ENCODE measurements around the gene ZNF546. TPM values are rescaled to one million over a fixed set of nuclear protein-coding genes. Genes with fewer than 3 reads are reported as not detected.
A peak's percentile ranks its signal among the peaks of the same experiment; 100 is the strongest.

Gene ZNF546
- total RNA-seq, 4 donors from 2014 or later: 8.4 to 13.3 (median 10.2) TPM

DNA sequence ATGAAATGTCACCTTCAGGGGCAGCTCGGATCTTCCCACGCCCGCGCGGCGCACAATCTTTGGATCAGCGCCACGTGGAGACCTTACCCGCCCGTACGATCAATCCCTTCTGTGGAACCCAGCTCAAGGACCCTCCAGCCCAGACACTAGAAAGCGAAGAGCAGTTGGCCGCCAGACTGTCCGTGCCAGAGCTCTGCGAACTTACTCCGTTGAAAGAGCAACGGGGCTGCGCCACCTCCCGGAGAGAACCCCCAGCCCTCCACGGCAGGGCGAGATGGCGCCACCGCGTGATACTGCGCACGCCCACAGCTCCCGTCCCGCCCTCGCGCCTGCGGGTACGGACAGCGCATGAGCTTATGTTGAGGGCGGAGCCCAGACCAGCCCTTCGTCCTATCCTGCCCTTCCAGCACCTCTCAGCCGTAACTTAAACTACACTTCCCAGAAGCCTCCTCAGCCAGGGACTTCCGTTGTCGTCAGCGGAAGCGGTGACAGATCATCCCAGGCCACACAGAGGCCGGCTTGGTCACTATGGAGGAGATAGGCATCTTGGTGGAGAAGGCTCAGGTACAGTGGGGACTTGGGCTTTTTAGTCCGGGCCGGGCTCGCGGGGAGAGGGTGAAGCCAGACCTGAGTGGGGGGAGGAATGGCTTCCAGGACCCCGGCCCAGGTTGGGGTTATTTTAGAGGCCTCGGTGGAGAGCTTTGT is 26.0 kb upstream of the ZNF546 start, which contains the start of gene PSMC4:
Gene PSMC4, plus strand, starts transcription at position 491 of the 705 bp plus-strand sequence. Its CDS starts 38 bp downstream, at position 529.
- peak within 1 kb of the TSS; percentile 83 to 92 (median 84) for H3K27ac ChIP-seq
- H3K9me3 ChIP-seq: no peaks in the 10 kb centered on the region
- H3K4me1 ChIP-seq: peaks cover 23 to 42% of the 10 kb centered on the region in 2 donors
- intact Hi-C loops (cut with DNase I): loop anchor here (5.0 to 10.0 kb wide), 3 partner anchors 79 to 179 kb away; partner anchors contain the start of gene FBL
- WGBS, 2 donors: 0% methylated on average over 23 to 25 of the region's 47 CpGs
- peak within 1 kb of the TSS; percentile 38 to 64 (median 41) for H3K4me3 ChIP-seq (replicated peaks in 1 of 3)
- H3K27me3 ChIP-seq: no peaks in the 10 kb centered on the region
- H3K36me3 ChIP-seq: peaks cover 35 to 36% of the 10 kb centered on the region in 2 donors
- DNase-seq: peak; percentile 99
- TF ChIP-seq, protein P1, sequence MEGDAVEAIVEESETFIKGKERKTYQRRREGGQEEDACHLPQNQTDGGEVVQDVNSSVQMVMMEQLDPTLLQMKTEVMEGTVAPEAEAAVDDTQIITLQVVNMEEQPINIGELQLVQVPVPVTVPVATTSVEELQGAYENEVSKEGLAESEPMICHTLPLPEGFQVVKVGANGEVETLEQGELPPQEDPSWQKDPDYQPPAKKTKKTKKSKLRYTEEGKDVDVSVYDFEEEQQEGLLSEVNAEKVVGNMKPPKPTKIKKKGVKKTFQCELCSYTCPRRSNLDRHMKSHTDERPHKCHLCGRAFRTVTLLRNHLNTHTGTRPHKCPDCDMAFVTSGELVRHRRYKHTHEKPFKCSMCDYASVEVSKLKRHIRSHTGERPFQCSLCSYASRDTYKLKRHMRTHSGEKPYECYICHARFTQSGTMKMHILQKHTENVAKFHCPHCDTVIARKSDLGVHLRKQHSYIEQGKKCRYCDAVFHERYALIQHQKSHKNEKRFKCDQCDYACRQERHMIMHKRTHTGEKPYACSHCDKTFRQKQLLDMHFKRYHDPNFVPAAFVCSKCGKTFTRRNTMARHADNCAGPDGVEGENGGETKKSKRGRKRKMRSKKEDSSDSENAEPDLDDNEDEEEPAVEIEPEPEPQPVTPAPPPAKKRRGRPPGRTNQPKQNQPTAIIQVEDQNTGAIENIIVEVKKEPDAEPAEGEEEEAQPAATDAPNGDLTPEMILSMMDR (IDR thresholded peaks at IDR 0.05): peak; percentile 33 to 95 (median 73)
- TF ChIP-seq POLR2A (IDR thresholded peaks at IDR 0.05): peak in 1 of 2 donors; percentile 87

GRCh38 chr19:39971380-39972035 is 25.4 kb upstream of the ZNF546 start:
- peaks cover 23 to 41% of the 10 kb centered on the region in 2 donors for H3K4me1 ChIP-seq
- H3K36me3 ChIP-seq: peaks cover 36 to 37% of the 10 kb centered on the region in 2 donors
- intact Hi-C loops (cut with DNase I): loop anchor here (5.0 to 10.0 kb wide), 3 partner anchors 79 to 179 kb away; partner anchors contain the start of gene FBL
- peak overlapping the region; percentile 38 to 64 (median 41) for H3K4me3 ChIP-seq (replicated peaks in 1 of 3)
- WGBS, 2 donors: 2% methylated on average over 21 of the region's 21 CpGs
- no peaks in the 10 kb centered on the region for H3K9me3 ChIP-seq
- H3K27me3 ChIP-seq: no peaks in the 10 kb centered on the region
- TF ChIP-seq POLR2A (IDR thresholded peaks at IDR 0.05): no peak
- TF ChIP-seq, protein P1 (IDR thresholded peaks at IDR 0.05): no peak
- DNase-seq: no peak
- peak overlapping the region in 2 of 3 donors; percentile 62 to 73 for H3K27ac ChIP-seq

DNA sequence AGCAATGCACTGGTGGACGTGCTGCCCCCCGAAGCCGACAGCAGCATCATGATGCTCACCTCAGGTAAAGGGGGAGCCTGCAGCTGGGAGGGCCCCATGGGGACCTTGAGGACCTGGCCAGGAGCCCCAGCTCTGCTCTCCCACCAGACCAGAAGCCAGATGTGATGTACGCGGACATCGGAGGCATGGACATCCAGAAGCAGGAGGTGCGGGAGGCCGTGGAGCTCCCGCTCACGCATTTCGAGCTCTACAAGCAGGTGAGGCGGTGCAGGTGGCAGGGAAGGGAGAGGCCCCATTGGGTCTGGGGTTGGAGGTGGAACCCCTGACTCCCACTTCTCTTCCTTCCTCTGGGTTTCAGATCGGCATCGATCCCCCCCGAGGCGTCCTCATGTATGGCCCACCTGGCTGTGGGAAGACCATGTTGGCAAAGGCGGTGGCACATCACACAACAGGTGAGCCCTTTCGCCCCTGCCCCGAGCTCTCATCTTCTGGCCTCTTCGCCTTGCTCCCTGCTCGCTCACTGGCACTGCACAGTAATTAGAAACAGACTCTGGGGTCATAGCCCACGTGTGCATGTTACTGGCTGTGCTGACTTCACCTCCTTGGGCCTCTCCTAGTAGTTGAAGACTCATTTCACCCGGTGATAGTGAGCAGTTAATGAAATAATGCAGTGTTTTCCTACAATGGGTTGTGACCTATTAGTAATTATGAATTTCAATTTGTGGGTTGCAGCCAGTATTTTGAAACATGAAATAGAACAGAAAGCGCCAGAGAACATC is 22.3 kb upstream of the ZNF546 start:
- no peaks in the 10 kb centered on the region for H3K27me3 ChIP-seq
- H3K4me1 ChIP-seq: peaks cover 6 to 18% of the 10 kb centered on the region in 2 donors
- 95 to 97% methylated on average over 24 of the region's 24 CpGs for WGBS, 2 donors
- H3K27ac ChIP-seq: no peak overlapping the region
- no peak overlapping the region for H3K4me3 ChIP-seq (replicated peaks in 1 of 3)
- H3K9me3 ChIP-seq: no peaks in the 10 kb centered on the region
- intact Hi-C loops (cut with DNase I): loop anchor here (5.0 to 10.0 kb wide), 3 partner anchors 82 to 182 kb away; partner anchors contain the start of gene FBL
- TF ChIP-seq POLR2A (IDR thresholded peaks at IDR 0.05): no peak
- TF ChIP-seq, protein P1 (IDR thresholded peaks at IDR 0.05): no peak
- peaks cover 42 to 49% of the 10 kb centered on the region in 2 donors for H3K36me3 ChIP-seq
- DNase-seq: no peak

DNA sequence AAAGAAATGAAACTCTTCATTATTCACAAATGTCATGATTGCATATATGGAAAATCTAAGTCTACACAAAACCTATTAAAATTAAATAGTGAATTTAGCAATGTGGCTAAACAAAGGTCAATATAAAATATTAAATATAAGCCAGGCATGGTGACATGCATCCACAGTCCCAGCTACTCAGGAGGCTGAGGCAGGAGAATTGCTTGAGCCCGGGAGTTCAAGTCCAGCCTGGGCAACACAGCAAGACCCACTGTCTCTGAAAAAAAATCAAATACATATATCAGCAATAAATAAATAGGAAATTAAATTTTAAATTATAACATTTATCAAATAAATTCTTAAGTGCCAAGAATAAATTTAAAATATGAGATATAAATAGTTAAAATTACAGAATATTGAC is 14.0 kb upstream of the ZNF546 start:
- Histone ChIP-seq H3K27me3 (no peaks in the 10 kb centered on the region), H3K27ac (no peak overlapping the region), H3K36me3 (peaks cover 25 to 30% of the 10 kb centered on the region in 2 donors), H3K9me3 (no peaks in the 10 kb centered on the region), H3K4me3 (replicated peaks in 1 of 3) (no peak overlapping the region), H3K4me1 (peaks cover 0 to 4% of the 10 kb centered on the region in 2 donors)
- no peak for TF ChIP-seq POLR2A (IDR thresholded peaks at IDR 0.05)
- TF ChIP-seq, protein P1 (IDR thresholded peaks at IDR 0.05): no peak
- intact Hi-C loops (cut with DNase I): no loop called here
- DNase-seq: no peak
- 97 to 100% methylated on average over 1 of the region's 1 CpG for WGBS, 2 donors

Measured in thyroid gland (tissue), 4 donors.